ENCODE data around the gene ZFP36L2.

ZFP36L2 gene

GRCh38 chr2:43217228-43218154 lies 8.9 kb downstream of the ZFP36L2 start:
- peak; percentile 52 for DNase-seq (ENCODE audit: low spot score)
- WGBS, 2 donors (ENCODE audit: extremely low coverage in 2 of 2, insufficient read length in 2 of 2, insufficient replicate concordance in 1 of 2) = no CpG with 5 or more reads among the region's 11 CpGs
- no peak overlapping the region for H3K23ac ChIP-seq (ENCODE audit: low read depth, low read length, poor library complexity)

GRCh38 chr2:43216629-43217028 lies 9.8 kb downstream of the ZFP36L2 start:
- no CpG with 5 or more reads among the region's 8 CpGs for WGBS, 2 donors (ENCODE audit: extremely low coverage in 2 of 2, insufficient read length in 2 of 2, insufficient replicate concordance in 1 of 2)
- no peak overlapping the region for H3K18ac ChIP-seq (ENCODE audit: low read length)
- H2BK5ac ChIP-seq (ENCODE audit: low read length) = no peak overlapping the region
- H2BK12ac ChIP-seq (ENCODE audit: low read length) = no peak overlapping the region
- H2AK5ac ChIP-seq (ENCODE audit: low read depth, low read length) = no peak overlapping the region
- no peaks in the 10 kb centered on the region for H3K9me3 ChIP-seq (replicated peaks in 1 of 2; ENCODE audit: control insufficient read depth in 2 of 2, insufficient read depth in 1 of 2, low read depth in 1 of 2, low read length in 2 of 2)
- H2BK120ac ChIP-seq (ENCODE audit: low read depth, low read length) = no peak overlapping the region
- no peak overlapping the region for H3K23ac ChIP-seq (ENCODE audit: low read depth, low read length, poor library complexity)
- no peak for DNase-seq (ENCODE audit: low spot score)
- H3K36me3 ChIP-seq (replicated peaks in 1 of 2; ENCODE audit: control insufficient read depth in 2 of 2, insufficient read depth in 2 of 2, low read length in 2 of 2) = peaks cover 0 to 2% of the 10 kb centered on the region in 2 donors
- no peak overlapping the region for H4K91ac ChIP-seq (ENCODE audit: low read depth, low read length, poor library complexity)
- H3K9ac ChIP-seq (ENCODE audit: low read depth, low read length, poor library complexity) = no peak overlapping the region
- H2BK15ac ChIP-seq (ENCODE audit: low read length) = no peak overlapping the region
- no peak overlapping the region for H3K4me3 ChIP-seq (ENCODE audit: low read length in 2 of 2)
- peaks cover 0 to 2% (median 0%) of the 10 kb centered on the region in 3 experiments for H3K27me3 ChIP-seq (ENCODE audit: control insufficient read depth in 3 of 3, insufficient read depth in 3 of 3, low read depth in 1 of 3, low read length in 3 of 3)
- no peak overlapping the region for H4K8ac ChIP-seq (ENCODE audit: low read depth, low read length)
- H3K4me1 ChIP-seq (ENCODE audit: control insufficient read depth in 2 of 2, insufficient read depth in 1 of 2, low read depth in 1 of 2, low read length in 2 of 2) = peaks cover 30 to 31% of the 10 kb centered on the region in 2 donors
- H3K27ac ChIP-seq (replicated peaks; ENCODE audit: low read length) = no peak overlapping the region
- no peak overlapping the region for H3K4ac ChIP-seq (ENCODE audit: low read length)
- no peak overlapping the region for H3K4me2 ChIP-seq (ENCODE audit: insufficient read depth, low read length, poor library complexity, severe bottlenecking)
- H3K79me1 ChIP-seq (ENCODE audit: low read depth, low read length) = peaks cover 5% of the 10 kb centered on the region
- H3K14ac ChIP-seq (ENCODE audit: low read length) = no peak overlapping the region
- H2AFZ ChIP-seq (ENCODE audit: low read length) = no peak overlapping the region

More at GRCh38 chr2:43217228-43218154, 8.9 kb downstream of the ZFP36L2 start:
- Histone ChIP-seq H3K18ac (ENCODE audit: low read length) (peak overlapping the region; percentile 23), H2BK120ac (ENCODE audit: low read depth, low read length) (no peak overlapping the region), H2BK15ac (ENCODE audit: low read length) (no peak overlapping the region), H3K4me2 (ENCODE audit: insufficient read depth, low read length, poor library complexity, severe bottlenecking) (no peak overlapping the region), H3K27me3 (ENCODE audit: control insufficient read depth in 3 of 3, insufficient read depth in 3 of 3, low read depth in 1 of 3, low read length in 3 of 3) (peaks cover 0 to 2% (median 0%) of the 10 kb centered on the region in 3 experiments), H3K79me1 (ENCODE audit: low read depth, low read length) (peaks cover 5% of the 10 kb centered on the region), H3K4me1 (ENCODE audit: control insufficient read depth in 2 of 2, insufficient read depth in 1 of 2, low read depth in 1 of 2, low read length in 2 of 2) (peaks cover 31 to 37% of the 10 kb centered on the region in 2 donors), H4K91ac (ENCODE audit: low read depth, low read length, poor library complexity) (no peak overlapping the region), H2AFZ (ENCODE audit: low read length) (peak overlapping the region; percentile 62), H3K9ac (ENCODE audit: low read depth, low read length, poor library complexity) (no peak overlapping the region), H3K36me3 (replicated peaks in 1 of 2; ENCODE audit: control insufficient read depth in 2 of 2, insufficient read depth in 2 of 2, low read length in 2 of 2) (peaks cover 2 to 4% of the 10 kb centered on the region in 2 donors), H3K4me3 (ENCODE audit: low read length in 2 of 2) (peak overlapping the region in 1 of 2 donors; percentile 59), H2BK12ac (ENCODE audit: low read length) (peak overlapping the region; percentile 25), H3K4ac (ENCODE audit: low read length) (no peak overlapping the region), H2BK5ac (ENCODE audit: low read length) (no peak overlapping the region), H3K9me3 (replicated peaks in 1 of 2; ENCODE audit: control insufficient read depth in 2 of 2, insufficient read depth in 1 of 2, low read depth in 1 of 2, low read length in 2 of 2) (no peaks in the 10 kb centered on the region), H3K14ac (ENCODE audit: low read length) (no peak overlapping the region), H2AK5ac (ENCODE audit: low read depth, low read length) (peak overlapping the region; percentile 34), H4K8ac (ENCODE audit: low read depth, low read length) (no peak overlapping the region), H3K27ac (replicated peaks; ENCODE audit: low read length) (peak overlapping the region; percentile 18)

- no peak overlapping the region for H2BK15ac ChIP-seq (ENCODE audit: low read length)
- no peak for DNase-seq (ENCODE audit: low spot score)
- H3K4me3 ChIP-seq (ENCODE audit: low read length in 2 of 2) = no peak overlapping the region
- no peak overlapping the region for H2BK12ac ChIP-seq (ENCODE audit: low read length)
- H3K4me2 ChIP-seq (ENCODE audit: insufficient read depth, low read length, poor library complexity, severe bottlenecking) = no peak overlapping the region
- H3K23ac ChIP-seq (ENCODE audit: low read depth, low read length, poor library complexity) = no peak overlapping the region
- H3K4me1 ChIP-seq (ENCODE audit: control insufficient read depth in 2 of 2, insufficient read depth in 1 of 2, low read depth in 1 of 2, low read length in 2 of 2) = peaks cover 25% of the 10 kb centered on the region in 2 donors
- no CpG with 5 or more reads among the region's 6 CpGs for WGBS, 2 donors (ENCODE audit: extremely low coverage in 2 of 2, insufficient read length in 2 of 2, insufficient replicate concordance in 1 of 2)
- no peak overlapping the region for H4K91ac ChIP-seq (ENCODE audit: low read depth, low read length, poor library complexity)
- no peak overlapping the region for H3K9ac ChIP-seq (ENCODE audit: low read depth, low read length, poor library complexity)
- no peak overlapping the region for H3K14ac ChIP-seq (ENCODE audit: low read length)
- H2AFZ ChIP-seq (ENCODE audit: low read length) = no peak overlapping the region
- H3K4ac ChIP-seq (ENCODE audit: low read length) = no peak overlapping the region
- H3K79me1 ChIP-seq (ENCODE audit: low read depth, low read length) = peaks cover 5% of the 10 kb centered on the region
- H4K8ac ChIP-seq (ENCODE audit: low read depth, low read length) = no peak overlapping the region
- no peak overlapping the region for H2BK120ac ChIP-seq (ENCODE audit: low read depth, low read length)
- H2AK5ac ChIP-seq (ENCODE audit: low read depth, low read length) = no peak overlapping the region
- H3K27ac ChIP-seq (replicated peaks; ENCODE audit: low read length) = no peak overlapping the region
- no peaks in the 10 kb centered on the region for H3K9me3 ChIP-seq (replicated peaks in 1 of 2; ENCODE audit: control insufficient read depth in 2 of 2, insufficient read depth in 1 of 2, low read depth in 1 of 2, low read length in 2 of 2)
- H3K36me3 ChIP-seq (replicated peaks in 1 of 2; ENCODE audit: control insufficient read depth in 2 of 2, insufficient read depth in 2 of 2, low read length in 2 of 2) = peaks cover 0 to 2% of the 10 kb centered on the region in 2 donors
- H2BK5ac ChIP-seq (ENCODE audit: low read length) = no peak overlapping the region
- no peak overlapping the region for H3K18ac ChIP-seq (ENCODE audit: low read length)
- peaks cover 0 to 2% (median 0%) of the 10 kb centered on the region in 3 experiments for H3K27me3 ChIP-seq (ENCODE audit: control insufficient read depth in 3 of 3, insufficient read depth in 3 of 3, low read depth in 1 of 3, low read length in 3 of 3)
These were observed 10.6 kb downstream of the ZFP36L2 start for GRCh38 chr2:43215673-43216255.

DNA sequence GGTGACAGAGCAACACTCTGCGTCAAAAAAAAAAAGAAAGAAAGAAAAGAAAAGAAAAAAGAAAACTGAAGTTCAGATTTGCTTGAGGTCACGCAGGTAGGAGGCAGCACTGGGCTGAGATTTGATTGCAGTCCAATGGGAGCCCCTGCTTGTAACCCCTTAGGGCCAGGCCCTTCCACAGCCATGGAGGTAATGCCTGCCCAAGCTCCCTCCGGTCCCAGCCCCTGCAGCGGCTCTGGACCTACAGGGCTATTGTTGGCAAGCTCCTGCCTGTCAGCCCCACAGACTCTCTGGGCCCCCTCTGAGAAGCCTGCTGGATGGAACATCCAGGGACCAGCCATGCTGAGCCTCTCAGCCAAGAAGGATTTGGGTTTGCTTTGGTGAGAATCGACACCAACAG lies 12.2 kb downstream of the ZFP36L2 start:
- Histone ChIP-seq H4K91ac (ENCODE audit: low read depth, low read length, poor library complexity) (no peak overlapping the region), H2BK15ac (ENCODE audit: low read length) (peak overlapping the region; percentile 55), H3K18ac (ENCODE audit: low read length) (peak overlapping the region; percentile 59), H3K4me2 (ENCODE audit: insufficient read depth, low read length, poor library complexity, severe bottlenecking) (no peak overlapping the region), H3K27me3 (ENCODE audit: control insufficient read depth in 3 of 3, insufficient read depth in 3 of 3, low read depth in 1 of 3, low read length in 3 of 3) (peaks cover 0 to 2% (median 0%) of the 10 kb centered on the region in 3 experiments), H2BK12ac (ENCODE audit: low read length) (no peak overlapping the region), H4K8ac (ENCODE audit: low read depth, low read length) (no peak overlapping the region), H3K36me3 (replicated peaks in 1 of 2; ENCODE audit: control insufficient read depth in 2 of 2, insufficient read depth in 2 of 2, low read length in 2 of 2) (peaks cover 0 to 2% of the 10 kb centered on the region in 2 donors), H3K27ac (replicated peaks; ENCODE audit: low read length) (no peak overlapping the region), H3K79me1 (ENCODE audit: low read depth, low read length) (peaks cover 3% of the 10 kb centered on the region), H3K14ac (ENCODE audit: low read length) (no peak overlapping the region), H3K9ac (ENCODE audit: low read depth, low read length, poor library complexity) (no peak overlapping the region), H2BK120ac (ENCODE audit: low read depth, low read length) (no peak overlapping the region), H2AFZ (ENCODE audit: low read length) (no peak overlapping the region), H3K4ac (ENCODE audit: low read length) (no peak overlapping the region), H2BK5ac (ENCODE audit: low read length) (no peak overlapping the region), H2AK5ac (ENCODE audit: low read depth, low read length) (no peak overlapping the region), H3K23ac (ENCODE audit: low read depth, low read length, poor library complexity) (no peak overlapping the region), H3K4me3 (ENCODE audit: low read length in 2 of 2) (no peak overlapping the region), H3K4me1 (ENCODE audit: control insufficient read depth in 2 of 2, insufficient read depth in 1 of 2, low read depth in 1 of 2, low read length in 2 of 2) (peaks cover 12 to 18% of the 10 kb centered on the region in 2 donors), H3K9me3 (replicated peaks in 1 of 2; ENCODE audit: control insufficient read depth in 2 of 2, insufficient read depth in 1 of 2, low read depth in 1 of 2, low read length in 2 of 2) (no peaks in the 10 kb centered on the region)
- no CpG with 5 or more reads among the region's 5 CpGs for WGBS, 2 donors (ENCODE audit: extremely low coverage in 2 of 2, insufficient read length in 2 of 2, insufficient replicate concordance in 1 of 2)
- DNase-seq (ENCODE audit: low spot score) = no peak
